NCI-H446 treated with DMSO at 0.1 percent for 48 hours (cell line): Measurements from ENCODE around the gene ZBTB34.

ENCODE experiments used
- DNase-seq: peaks from one replicate; lab custom pipeline; 2025; lab: John Stamatoyannopoulos, UW

ZBTB34 gene

DNA sequence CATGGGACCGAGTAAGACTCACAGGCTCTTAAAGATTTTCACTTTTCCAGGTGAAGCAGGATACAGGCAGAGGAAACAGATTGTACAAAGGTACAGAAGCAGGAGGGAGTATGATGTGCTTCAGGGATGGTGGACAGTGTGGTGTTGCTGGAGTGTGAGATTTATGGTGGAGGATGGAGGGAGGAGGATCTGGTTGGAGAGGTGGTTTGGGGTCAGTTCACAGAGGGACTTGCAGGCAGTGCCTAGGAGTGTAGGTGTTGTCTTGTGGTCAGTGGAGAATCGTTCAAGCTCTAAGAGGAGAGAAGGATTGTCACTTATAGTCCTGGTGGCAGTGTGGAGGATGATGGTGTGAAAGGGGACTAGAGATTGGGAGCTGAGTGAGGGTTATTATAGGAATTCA, 65.9 kb downstream of the ZBTB34 start:
- DNase-seq: no peak

DNA sequence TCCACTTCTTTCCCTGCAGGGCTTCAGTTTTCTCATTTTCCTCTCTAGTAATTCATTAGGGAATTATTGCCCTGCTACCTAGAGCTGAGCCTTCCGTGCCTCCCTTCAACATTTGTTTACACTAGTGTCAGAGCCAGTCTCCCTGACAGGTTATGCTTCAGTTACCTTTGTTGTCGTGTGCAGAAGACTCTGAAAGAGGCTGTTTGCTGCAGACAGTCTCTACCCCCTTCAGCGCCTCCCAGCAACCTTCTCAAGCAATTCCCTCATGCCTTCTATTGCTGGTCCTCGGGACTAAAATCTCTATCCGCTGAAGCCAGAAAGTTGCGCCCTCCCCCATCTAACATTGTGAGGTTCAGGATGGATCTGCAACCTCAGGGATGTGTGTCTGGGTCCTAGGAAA, 67.0 kb downstream of the ZBTB34 start:
- DNase-seq: no peak

DNA sequence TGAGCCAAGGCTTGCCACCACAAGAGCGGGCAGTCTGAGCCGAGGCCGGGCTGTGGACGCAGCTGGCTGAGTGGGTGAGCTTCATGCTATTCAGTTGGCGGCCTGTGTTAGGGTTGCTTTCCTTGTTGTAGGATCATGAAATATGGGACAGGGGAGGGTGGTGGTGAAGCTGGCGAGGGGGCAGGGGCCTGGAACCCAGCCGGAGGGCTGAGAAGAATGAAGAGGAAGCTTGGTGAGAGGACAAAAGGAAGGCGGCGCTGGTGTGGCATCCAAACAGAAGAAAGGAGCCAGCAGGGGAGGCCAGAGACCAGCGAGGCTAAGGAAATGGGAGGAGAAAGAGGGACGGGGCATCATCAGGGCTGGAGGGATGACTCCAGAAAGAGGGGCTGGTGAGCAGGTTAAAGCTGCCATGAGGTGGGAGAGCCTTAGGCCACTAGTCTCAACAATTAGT, 72.5 kb downstream of the ZBTB34 start:
- no peak for DNase-seq

DNA sequence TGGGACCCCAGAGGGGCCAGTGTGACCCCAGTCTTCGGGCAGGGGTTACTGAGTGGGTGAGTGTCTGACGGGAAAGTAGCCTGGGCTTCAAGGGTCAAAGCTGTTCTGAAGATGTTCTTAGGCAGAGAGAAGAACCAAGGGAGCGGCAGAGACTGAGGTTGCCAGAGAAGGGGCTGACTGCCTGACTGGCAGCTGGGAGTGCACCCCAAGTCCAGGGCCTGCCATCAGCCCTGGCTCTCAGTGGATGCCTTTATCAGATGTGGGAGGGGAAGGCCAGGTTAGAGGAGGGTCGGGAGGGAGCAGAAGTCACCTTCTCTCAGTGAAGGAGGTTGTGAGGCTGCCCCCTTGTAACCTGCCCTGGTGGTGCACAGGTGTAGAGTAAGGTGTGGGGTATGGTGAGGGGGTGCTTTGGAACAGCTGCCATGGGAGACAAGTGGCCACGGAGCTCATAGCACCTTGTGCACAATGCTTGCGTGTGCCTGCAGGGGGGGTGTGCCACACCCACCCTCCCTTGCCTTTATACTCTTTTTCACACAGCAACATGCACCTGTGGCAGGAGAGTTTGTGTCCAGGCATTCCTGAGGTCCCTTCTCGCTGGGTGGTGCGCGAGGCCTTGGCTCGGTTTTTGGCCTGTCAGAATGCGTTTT, 73.0 kb downstream of the ZBTB34 start:
- DNase-seq: no peak

DNA sequence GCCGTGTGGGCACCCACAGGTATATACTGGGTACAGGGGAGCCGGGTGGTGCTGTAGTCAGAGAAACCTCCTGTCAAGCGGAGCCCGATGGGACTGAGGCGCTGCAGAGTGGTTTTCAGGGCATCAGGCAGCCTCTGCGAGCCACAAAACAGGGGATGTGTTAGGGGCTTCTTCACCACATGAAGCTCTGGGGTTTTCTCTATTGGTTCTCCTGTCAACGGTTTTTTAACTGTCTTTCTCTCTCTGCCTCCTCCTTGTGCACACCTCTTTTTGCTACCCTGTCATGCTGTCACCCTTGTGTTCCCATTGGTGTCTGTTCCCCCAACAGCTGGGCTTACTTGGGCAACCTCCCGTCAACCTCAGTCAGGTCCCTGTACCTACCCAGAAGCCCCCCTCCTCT, 74.0 kb downstream of the ZBTB34 start:
- no peak for DNase-seq
